ENCODE results near the gene RBM11.

Gene RBM11, protein sequence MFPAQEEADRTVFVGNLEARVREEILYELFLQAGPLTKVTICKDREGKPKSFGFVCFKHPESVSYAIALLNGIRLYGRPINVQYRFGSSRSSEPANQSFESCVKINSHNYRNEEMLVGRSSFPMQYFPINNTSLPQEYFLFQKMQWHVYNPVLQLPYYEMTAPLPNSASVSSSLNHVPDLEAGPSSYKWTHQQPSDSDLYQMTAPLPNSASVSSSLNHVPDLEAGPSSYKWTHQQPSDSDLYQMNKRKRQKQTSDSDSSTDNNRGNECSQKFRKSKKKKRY

DNA sequence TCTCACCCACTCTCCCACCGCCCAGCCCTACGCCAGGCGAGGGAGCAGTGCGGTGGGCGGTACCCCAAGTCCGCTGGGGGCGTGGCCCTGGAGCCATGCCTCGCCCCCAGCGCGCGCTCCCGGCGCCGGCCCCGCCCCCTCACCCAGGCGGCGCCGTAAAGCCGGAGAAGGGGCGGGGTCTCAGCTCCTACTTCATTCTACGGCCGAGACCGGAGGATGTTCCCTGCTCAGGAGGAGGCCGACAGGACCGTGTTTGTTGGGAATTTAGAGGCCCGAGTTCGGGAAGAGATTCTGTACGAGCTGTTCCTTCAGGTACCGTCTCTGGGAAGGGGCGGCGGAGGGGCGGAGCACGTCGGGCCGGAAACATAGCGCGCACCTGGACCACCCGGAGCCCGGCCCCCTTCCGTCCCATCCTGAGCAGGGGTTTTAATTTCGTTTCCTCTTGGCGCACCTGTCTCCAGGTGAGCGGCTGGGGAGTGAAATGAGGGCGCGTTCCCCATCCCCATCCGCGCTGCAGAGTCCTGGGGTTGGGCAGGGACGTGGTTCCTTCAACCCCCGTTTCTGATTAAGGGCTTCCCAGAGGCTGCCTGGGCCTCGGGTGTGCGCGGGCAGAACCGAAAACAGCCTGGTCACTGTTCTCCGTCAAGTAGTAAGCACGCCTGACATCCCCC, at the start of gene RBM11:
Gene RBM11, plus strand, starts transcription at position 187 of the 671 bp plus-strand sequence. Its CDS starts 30 bp downstream, at position 217.
- DNase-seq = peak in 54 of 56 donors; percentile 2 to 80 (median 49)

DNA sequence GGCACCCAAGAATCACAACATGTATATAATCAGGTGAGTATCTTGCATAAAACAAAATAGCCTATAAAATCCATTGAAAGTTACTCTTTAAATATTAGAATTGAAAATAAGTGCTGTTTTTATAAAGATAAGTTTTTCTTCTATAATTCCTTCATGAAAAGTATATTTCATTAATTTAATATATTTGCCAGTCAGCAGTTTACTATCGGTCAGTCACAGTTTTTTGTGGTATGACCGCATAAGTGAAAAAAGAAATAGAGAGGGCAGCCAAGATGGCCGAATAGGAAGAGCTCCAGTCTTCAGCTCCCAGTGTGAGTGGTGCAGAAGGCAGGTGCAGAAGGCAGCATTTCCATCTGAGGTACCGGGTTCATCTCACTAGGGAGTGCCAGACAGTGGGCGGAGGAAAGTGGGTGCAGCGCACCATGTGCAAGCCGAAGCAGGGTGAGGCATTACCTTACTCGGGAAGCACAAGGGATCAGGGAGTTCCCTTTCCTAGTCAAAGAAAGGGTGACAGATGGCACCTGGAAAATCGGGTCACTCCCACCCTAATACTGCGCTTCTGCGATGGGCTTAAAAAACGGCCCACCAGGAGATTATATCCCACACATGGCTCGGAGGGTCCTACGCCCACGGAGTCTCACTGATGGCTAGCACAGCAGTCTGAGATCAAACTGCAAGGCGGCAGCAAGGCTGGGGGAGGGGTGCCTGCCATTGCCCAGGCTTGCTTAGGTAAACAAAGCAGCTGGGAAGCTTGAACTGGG, 49.3 kb upstream of the RBM11 start:
- peak in 10 of 56 donors; percentile 1 to 35 (median 4) for DNase-seq

DNA sequence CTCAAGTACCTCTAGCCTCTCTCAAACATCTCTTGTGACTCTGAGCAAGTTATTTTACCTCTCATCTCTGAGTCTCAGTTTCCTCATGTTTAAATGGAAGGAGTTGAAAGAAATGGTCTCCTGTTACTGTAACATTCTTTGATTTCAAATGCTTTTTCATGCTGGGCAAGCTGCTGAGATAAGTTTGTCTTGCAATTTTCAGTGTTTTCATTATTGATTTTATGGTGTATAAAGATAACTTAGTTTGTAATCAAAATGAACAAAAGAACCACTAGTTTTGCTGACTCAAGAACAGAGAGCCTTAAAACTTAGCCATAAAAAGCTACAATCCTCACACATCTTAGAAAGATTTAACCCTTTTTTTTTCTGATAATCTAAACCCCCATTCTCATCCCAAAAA, 9.7 kb upstream of the RBM11 start:
- no peak for DNase-seq

DNA sequence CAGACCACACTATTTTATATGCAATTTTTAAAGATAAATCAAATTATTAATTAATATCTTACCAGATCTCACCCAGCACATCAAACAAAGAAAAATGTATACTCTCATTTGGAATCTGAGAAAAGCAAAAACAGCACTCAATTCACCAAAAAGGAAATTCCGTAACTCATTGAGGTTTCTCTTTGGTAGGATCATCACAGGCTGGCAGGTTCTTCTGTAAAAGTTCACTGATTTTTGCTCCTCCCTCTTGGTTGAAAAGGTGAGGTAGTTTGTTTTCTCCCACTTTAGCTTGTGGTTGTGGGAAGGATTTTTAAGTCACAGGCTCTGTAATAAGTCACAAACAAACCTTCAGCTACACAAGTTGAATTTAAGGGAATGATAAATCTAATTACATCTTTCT, 5.2 kb upstream of the RBM11 start, which contains the start of gene LIPI:
Gene LIPI, minus strand, starts transcription at position 218 of the 400 bp plus-strand sequence. Its CDS starts 110 bp downstream, at position 108.
- no peak for DNase-seq

DNA sequence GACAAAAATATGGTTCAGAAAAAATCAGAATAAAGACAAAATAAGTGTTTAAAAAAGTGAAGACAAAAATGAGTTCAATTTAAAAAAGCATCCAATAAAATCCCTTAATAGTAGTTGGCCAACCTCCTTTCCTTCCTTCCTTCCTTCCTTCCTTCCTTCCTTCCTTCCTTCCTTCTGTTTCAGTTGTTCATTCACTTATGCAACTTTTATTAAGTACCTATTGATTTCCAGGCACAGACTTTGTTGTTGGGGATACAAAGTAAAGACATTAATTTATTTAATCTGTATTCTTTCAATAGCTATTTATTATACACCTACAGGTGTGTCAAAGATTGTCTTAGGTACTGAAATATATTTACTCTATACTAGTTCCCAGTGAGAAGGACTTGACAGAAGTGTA, 2.8 kb upstream of the RBM11 start:
- DNase-seq = no peak

DNA sequence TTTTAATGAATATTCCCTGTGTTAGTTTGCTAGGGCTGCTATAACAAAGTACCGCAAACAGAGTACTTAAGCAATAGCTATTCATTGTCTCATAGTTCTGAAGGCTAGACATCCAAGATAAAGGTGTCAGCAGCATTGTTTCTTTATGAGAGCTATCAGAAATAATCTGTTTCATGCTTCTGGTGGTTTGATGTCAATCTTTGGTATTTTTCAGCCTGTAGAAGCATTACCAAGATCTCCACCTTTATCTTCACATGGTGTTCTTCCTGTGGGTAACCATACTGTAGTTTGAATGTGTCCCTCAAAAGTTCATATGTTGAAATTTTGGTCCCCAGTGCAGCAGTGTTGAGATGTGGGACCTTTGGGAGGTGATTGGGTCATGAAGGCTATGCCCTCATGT, 7.4 kb downstream of the RBM11 start:
- DNase-seq = no peak

DNA sequence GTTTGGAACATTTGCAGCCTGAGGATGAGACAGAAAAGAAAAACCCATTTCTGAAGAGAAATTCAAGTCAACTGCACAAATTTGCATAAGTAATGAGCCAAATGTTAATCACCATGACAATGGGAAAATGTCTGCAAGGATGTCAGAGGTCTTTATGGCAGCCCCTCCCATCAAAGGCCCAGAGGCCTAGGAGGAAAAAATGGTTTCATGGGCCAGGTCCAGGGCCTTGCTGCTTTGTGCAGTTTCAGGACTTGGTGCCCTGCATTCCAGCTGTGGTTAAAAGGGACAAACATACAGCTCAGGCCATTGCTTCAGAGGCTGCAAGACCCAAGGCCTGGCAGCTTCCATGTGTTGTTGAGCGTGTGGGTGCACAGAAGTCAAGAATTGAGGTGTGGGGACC, 13.4 kb downstream of the RBM11 start:
- no peak for DNase-seq

DNA sequence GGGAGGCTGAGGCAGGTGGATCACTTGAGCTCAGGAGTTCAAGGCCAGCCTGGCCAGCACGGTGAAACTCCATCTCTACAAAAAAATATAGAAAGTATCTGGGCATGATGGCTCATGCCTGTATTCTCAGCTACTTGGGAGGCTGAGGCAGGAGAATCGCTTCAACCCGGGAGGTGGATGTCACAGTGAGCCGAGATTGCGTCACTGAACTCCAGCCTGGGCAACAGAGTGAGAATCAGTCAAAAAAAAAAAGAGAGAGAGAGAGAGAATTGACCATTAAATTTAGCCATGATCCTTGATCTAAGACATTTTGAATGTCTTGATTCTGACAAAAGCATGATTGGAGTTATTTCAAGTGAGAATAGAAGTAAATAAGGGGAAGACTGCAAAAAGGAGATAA, 19.1 kb downstream of the RBM11 start:
- DNase-seq = no peak

DNA sequence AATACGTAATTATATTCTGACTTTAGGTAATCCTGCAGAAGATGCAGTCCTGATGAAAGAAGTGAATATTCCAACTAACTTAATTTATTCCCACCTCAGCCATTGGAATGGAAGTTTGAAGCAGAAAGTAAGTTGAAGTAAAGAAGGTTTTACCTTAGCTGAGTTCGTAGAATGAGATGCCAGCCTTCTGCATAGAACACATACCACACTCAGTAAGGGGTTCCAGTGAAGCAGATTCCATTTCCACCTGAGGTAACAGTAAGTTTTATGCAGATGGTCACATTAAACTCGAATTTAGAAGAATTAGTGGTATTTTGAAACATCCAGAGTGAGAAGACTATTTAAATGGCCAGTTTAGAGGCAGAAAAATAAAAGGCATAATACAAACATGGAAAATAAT, 20.2 kb downstream of the RBM11 start:
- no peak for DNase-seq

DNA sequence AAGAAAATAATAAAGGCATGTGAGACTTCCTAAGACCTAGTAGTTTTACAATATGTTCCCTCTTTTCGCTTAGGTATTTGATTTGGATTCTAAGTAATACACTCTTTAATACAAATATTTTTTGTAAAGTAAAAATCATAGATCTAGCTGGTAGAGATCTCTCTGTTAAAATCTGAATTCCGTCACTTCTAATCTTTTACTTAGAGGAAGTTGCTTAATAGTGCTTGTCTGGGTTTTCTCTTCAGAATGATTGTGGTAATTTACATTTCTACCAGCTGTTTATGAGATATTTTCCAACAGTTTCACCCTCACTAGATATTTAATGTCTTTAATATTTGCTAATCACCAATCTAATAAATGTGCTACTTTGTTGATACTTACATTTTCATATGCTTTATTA, 23.3 kb downstream of the RBM11 start:
- DNase-seq = no peak

DNA sequence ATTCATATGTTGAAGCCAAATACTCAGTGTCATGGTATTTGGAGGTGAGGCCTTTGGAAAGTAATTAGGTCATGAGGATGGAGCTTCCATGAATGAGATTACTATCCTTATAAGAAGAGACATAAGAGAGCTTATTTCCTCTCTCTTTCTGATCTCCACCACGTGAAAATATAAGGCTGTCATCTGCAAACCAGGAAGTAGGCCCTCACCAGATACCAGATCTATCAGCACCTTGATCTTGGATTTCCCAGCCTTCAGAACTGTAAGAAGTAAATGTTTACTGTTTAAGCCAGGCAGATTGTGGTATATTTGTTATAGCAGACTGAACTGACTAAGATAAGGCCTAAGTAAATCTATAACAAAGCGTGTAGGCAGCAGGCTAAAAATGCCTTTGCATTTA, 25.3 kb downstream of the RBM11 start:
- no peak for DNase-seq

DNA sequence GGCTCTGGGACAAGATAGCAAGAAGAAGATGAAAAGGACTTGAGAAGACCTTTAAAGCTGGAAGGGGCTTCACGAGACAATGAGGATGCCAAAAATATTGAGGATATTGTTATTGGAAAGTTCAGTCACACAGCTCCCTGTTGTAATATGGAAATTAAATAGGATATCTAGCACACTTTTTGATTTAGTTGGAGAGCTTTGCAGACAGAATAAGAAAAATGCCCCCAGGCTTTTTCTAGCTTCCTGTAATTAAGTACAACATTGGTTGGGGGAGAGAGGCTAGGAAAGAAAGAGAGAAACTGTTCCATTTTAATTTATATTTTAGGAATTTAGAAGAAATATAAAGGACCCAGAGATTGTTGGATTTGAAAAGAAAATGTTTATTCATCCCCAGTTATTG, 27.5 kb downstream of the RBM11 start:
- DNase-seq = no peak

DNA sequence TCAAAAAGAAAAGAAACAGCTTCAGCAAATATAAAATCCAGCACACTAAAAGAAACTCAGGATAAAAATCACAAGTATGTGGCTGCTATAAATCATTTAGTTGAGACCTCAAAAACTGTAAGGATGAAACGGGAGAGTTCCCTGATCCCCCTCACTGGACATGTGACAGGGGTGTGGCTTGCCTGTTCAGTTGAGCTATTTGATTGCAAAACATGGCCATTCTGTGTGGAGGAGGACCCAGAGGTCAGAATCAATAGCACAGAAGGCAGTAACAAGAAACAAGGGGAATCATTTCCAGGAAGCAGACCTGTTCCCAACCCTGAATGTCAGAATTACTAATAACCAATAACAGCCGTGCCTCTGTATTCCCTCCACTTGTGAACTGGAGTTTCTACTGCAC, 27.9 kb downstream of the RBM11 start:
- DNase-seq = no peak

DNA sequence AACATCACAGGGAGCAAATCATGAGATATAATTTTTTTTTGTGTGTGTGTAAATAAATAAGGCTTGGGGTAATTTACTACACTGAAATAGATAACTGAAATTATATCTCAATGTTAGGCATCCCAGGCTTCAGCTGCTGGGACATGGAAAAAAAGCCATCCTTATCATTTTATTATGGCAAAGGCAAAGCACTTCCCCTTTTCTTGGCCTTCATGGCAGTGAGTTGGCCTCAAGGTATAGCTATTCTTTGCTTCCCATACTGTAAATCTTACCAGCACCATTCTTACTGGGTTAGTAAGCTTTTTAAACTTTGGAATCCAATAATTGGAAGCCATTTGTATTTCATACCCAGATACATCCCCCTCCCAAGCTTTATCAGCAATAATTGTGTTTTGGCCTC, 29.0 kb downstream of the RBM11 start:
- no peak for DNase-seq

DNA sequence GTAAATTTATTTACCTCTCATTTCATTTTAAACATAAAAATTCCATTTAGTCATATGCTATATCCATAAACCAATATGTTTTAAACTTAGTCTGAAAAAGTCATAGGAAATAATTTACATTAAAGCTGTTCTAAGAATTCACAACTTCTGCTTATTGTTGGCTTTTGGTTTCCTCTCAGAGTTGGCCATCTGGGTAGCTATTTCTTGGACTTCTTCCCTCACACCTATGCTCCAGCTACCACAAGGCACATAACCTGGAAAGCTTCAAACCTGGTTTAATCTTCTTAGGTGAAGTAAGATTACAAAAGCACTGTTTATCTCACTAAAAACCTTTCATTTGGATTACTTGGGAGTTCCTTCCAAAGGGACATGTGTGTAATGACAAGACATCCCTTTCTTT, 29.8 kb downstream of the RBM11 start:
- DNase-seq = no peak

DNA sequence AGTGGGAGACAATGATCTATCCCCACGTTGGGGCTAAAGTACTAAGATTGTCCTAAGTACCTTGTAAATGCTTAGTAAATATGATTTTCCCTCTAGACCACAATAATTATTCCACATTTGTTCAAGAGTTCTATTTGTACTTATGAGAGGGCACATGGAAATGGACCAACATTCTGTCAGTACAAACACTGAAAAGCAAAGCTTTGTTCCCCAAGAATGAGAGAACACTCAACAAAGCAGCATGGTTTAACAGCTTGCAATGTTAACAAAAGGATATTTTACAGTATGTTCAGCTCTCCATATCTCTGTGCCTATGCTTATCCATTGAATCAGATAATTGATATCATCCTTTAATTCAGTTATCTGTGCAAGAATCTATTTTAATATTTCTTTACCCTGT, 35.4 kb downstream of the RBM11 start:
- no peak for DNase-seq

DNA sequence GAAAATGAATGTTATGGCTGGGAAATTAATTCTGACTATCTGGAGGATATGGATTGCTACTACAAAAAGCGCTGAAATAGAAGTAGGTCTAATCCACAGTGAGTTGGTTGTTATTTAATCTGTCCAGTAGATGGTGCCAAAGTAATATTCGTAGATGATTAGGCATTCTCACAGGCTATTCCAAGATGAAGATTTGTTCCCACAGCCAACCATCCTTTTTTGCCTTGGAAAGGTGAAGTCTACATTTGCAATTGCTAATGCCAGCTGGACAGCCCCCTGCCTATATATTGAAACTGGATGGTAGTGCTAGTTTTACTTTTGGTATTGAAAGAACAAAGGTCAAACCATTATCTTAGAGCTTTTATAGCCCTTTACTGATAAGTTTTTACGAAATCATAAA, 43.8 kb downstream of the RBM11 start:
- no peak for DNase-seq

DNA sequence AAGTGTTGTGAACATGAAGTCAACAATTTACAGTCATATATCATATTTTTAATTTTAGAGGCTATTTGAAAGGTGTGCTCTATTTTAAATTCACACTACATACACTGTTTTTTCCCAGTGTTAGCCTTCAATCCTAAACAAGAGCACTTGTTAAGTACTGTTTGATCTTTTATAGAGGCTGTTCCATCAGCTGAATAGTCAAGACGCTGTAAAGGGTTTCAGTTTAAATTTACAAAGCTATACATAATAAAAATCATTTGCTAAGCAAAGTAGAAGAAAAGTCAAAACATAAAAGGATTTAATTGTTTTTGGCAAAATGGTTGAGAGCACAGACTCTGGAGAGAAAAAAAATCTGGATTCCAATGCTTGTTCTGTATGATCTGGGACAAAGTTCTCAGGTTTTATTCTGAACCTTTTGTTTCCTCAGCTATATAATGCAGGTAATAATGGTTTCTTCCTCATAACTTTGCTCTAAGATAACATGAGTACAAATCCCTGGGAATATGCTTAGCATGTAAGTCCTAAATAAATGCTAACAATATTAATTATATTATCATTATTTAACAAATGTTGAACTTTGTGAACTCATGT, 44.3 kb downstream of the RBM11 start:
- DNase-seq = no peak

DNA sequence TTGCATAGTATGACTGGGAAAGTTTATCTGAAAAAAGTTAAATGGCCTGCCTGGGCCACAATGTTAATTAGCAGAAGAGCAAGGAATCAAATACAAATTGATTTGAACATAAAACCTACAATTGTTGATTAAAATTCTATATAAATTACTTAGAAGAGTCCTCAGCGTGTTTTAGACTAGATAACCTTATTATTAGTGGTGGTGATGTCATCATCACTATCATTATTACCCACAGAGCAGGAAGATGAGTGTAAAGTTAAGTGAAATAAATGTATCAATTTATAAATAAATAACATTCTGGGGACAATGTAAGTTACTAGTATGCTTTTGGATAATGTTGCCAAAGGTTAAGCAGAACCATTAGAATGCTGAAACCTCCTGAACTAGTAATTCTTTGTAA, 46.1 kb downstream of the RBM11 start:
- DNase-seq = no peak

DNA sequence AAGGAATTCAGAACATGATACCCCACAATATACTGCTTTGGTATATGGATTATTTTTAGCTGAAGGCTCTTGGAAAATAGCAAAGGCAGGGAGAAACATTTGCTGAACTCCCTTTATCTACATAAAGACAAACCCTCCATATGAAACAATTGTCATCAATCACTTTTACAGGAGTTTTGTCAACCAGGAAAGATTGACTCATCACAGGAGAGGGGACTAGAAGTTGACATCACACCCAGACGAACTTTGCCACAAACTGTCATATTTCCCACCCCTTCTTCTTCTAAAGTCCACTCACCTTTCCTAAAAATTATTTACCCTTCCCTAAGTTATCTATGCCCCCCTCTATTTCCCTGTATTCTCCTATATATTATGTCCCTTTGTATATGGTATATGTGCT, 47.9 kb downstream of the RBM11 start:
- no peak for DNase-seq

DNA sequence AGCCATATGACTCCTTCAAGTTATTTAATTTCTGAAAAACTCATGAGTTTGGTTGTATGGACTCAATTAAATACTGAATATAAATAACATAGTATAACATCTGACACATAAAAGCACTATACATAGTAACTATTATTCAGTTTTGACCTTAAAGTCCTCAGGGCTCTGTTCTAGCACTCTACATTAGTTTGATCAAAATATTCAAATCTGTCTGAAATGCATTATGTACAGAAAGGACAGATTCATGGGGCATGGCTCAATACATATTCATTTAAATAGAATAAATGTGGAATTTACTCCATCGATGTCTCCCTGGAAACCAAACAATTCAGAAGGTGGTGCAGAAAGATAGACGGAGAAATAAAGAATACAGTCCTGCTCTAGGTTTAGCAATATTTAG, 49.1 kb downstream of the RBM11 start:
- no peak for DNase-seq

DNA sequence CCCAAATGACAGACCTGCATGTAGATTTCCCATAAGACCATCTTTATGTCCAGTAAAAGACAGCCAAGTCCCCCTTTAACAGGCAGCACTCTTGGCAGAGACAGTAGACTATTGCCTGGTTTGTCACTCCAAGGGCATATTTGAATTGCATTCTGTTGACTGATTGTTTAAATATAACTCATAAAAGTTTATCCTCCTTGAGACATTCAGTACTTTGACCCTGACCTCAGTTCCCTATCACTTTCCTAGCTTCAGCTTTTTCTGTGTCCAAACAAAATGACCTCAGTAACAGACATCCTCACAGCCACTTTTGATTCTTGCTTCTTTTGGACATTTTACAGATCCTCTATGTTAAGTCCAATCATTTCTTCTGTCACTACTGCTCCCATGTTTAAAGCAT, 51.1 kb downstream of the RBM11 start:
- DNase-seq = no peak

All from nucleus accumbens (tissue), 56 donors.